ENCODE results near the gene ENPEP. TPM values are rescaled to one million over a fixed set of nuclear protein-coding genes. Genes with fewer than 3 reads are reported as not detected.

ENPEP gene
- total and polyA plus RNA-seq, 2 donors from 2014 or later: 39.9 to 83.2 TPM

DNA sequence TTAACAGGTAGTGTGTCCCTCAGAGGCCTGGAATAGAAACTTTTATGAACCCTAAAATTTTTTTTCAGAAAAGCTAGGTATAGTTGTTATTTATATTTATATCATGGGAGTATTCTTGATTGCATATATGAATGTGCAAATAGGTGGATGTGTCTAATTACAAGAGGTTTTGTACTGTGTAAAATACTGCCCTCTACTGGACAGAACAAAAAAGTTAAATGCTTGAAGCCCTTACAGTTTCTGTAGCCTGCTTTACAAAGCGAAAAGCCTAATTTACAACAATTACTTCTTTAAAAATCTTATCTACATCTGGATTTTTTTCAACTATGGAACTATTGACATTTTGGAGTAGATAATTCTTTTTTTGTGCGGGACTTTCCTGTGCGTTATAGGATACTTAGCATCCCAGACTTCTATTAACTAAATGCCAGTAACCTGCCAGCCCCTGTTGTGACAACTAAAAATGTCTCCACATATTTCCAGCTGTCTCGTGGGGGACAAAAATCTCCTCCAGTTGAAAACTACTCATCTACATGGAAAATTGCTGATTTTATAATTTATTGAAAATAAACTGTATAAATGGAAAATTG lies 35.1 kb downstream of the ENPEP start:
- Histone ChIP-seq H3K27ac (ENCODE audit: low read depth in 2 of 2, low read length in 2 of 2) (no peak overlapping the region), H3K9me3 (ENCODE audit: control insufficient read depth in 2 of 3, insufficient read depth in 1 of 3, low read length in 3 of 3) (no peaks in the 10 kb centered on the region), H3K4me3 (ENCODE audit: low read length in 3 of 3) (no peak overlapping the region), H3K9ac (ENCODE audit: low read length in 3 of 3) (no peak overlapping the region), H3K4me1 (ENCODE audit: control insufficient read depth in 2 of 3, insufficient read depth in 2 of 3, low read depth in 1 of 3, low read length in 3 of 3) (no peaks in the 10 kb centered on the region), H3K27me3 (ENCODE audit: control insufficient read depth, insufficient read depth, low read length) (no peaks in the 10 kb centered on the region), H3K36me3 (ENCODE audit: control insufficient read depth in 2 of 3, insufficient read depth in 3 of 3, low read length in 3 of 3) (no peaks in the 10 kb centered on the region)
- peak in 2 of 5 donors; percentile 74 to 84 for DNase-seq
- FAIRE-seq: peak; percentile 90
- intact Hi-C loops (cut with DNase I): loop anchor here (5.0 kb wide), 2 partner anchors 194 to 509 kb away; no protein-coding TSS in a partner anchor
- TF ChIP-seq, protein P1, sequence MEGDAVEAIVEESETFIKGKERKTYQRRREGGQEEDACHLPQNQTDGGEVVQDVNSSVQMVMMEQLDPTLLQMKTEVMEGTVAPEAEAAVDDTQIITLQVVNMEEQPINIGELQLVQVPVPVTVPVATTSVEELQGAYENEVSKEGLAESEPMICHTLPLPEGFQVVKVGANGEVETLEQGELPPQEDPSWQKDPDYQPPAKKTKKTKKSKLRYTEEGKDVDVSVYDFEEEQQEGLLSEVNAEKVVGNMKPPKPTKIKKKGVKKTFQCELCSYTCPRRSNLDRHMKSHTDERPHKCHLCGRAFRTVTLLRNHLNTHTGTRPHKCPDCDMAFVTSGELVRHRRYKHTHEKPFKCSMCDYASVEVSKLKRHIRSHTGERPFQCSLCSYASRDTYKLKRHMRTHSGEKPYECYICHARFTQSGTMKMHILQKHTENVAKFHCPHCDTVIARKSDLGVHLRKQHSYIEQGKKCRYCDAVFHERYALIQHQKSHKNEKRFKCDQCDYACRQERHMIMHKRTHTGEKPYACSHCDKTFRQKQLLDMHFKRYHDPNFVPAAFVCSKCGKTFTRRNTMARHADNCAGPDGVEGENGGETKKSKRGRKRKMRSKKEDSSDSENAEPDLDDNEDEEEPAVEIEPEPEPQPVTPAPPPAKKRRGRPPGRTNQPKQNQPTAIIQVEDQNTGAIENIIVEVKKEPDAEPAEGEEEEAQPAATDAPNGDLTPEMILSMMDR (IDR thresholded peaks at IDR 0.05; ENCODE audit: borderline replicate concordance, extremely low read depth, insufficient read depth): peak; percentile 55

DNA sequence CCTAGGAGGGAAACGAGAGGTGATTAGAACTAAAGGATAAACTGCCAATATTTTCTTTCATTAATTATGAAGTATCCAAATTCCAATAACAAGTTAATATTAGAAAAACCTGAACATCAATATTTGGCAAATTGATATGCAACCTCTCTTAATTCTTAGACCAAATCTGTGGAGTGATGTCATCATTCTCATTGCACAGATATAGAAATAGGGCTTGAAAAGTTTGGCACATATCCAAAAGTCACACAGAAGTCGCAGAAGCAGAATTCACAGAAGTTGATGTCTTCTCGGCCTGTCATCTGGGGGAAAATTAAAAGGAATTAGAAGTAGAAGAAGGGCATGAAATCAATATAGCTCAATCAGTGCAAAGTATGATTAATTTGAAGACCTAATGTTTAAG lies 36.9 kb downstream of the ENPEP start:
- Histone ChIP-seq H3K4me3 (ENCODE audit: low read length in 3 of 3) (no peak overlapping the region), H3K27me3 (ENCODE audit: control insufficient read depth, insufficient read depth, low read length) (no peaks in the 10 kb centered on the region), H3K9me3 (ENCODE audit: control insufficient read depth in 2 of 3, insufficient read depth in 1 of 3, low read length in 3 of 3) (no peaks in the 10 kb centered on the region), H3K4me1 (ENCODE audit: control insufficient read depth in 2 of 3, insufficient read depth in 2 of 3, low read depth in 1 of 3, low read length in 3 of 3) (no peaks in the 10 kb centered on the region), H3K9ac (ENCODE audit: low read length in 3 of 3) (no peak overlapping the region), H3K27ac (ENCODE audit: low read depth in 2 of 2, low read length in 2 of 2) (no peak overlapping the region), H3K36me3 (ENCODE audit: control insufficient read depth in 2 of 3, insufficient read depth in 3 of 3, low read length in 3 of 3) (no peaks in the 10 kb centered on the region)
- FAIRE-seq: no peak
- intact Hi-C loops (cut with DNase I): loop anchor here (5.0 kb wide), 2 partner anchors 196 to 511 kb away; no protein-coding TSS in a partner anchor
- TF ChIP-seq, protein P1 (IDR thresholded peaks at IDR 0.05; ENCODE audit: borderline replicate concordance, extremely low read depth, insufficient read depth): no peak
- no peak for DNase-seq

DNA sequence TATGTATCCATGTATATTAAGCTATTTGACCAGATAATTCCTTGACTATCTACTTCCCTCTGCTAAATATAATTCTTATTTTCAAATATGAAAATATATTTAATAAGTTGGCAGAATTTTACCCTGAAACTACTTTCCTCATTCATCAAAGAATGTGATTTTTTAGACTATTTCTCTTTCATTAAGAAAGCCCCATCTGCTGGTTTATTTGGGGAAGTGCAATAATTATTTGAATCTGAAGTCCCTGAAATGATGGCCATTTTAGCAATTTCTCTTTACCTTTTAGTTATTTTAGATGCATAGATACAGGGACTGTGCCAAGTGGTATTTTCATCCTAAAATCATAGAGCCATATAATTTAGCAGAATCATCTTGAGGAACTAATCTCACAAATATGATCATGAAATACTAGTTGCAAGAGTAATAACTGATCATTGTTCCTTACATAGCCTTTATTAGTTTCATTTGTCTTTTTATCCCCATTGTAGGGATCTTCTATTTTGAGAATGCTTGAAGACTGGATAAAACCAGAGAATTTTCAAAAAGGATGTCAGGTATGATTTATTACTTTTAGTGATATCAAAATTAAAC lies 39.0 kb downstream of the ENPEP start:
- H3K27me3 ChIP-seq (ENCODE audit: control insufficient read depth, insufficient read depth, low read length): no peaks in the 10 kb centered on the region
- TF ChIP-seq, protein P1 (IDR thresholded peaks at IDR 0.05; ENCODE audit: borderline replicate concordance, extremely low read depth, insufficient read depth): peak; percentile 45
- intact Hi-C loops (cut with DNase I): loop anchor here (5.0 kb wide), 2 partner anchors 198 to 513 kb away; no protein-coding TSS in a partner anchor
- no peak overlapping the region for H3K4me3 ChIP-seq (ENCODE audit: low read length in 3 of 3)
- no peak overlapping the region for H3K9ac ChIP-seq (ENCODE audit: low read length in 3 of 3)
- no peaks in the 10 kb centered on the region for H3K9me3 ChIP-seq (ENCODE audit: control insufficient read depth in 2 of 3, insufficient read depth in 1 of 3, low read length in 3 of 3)
- H3K36me3 ChIP-seq (ENCODE audit: control insufficient read depth in 2 of 3, insufficient read depth in 3 of 3, low read length in 3 of 3): no peaks in the 10 kb centered on the region
- peak; percentile 68 for FAIRE-seq
- peak in 2 of 5 donors; percentile 48 to 54 for DNase-seq
- no peak overlapping the region for H3K27ac ChIP-seq (ENCODE audit: low read depth in 2 of 2, low read length in 2 of 2)
- H3K4me1 ChIP-seq (ENCODE audit: control insufficient read depth in 2 of 3, insufficient read depth in 2 of 3, low read depth in 1 of 3, low read length in 3 of 3): no peaks in the 10 kb centered on the region

All from kidney (tissue), 14 donors.